Activated CD4-positive, alpha-beta T cell treated with anti-CD3 and anti-CD28 coated beads for 36 hours (primary cell): ENCODE results near the gene TYW5. TPM values are rescaled to one million over a fixed set of nuclear protein-coding genes. Genes with fewer than 3 reads are reported as not detected.

Experiments
- ATAC-seq: fragments of 200-7000 bp; cut with Tn5 transposase; one replicate; pipeline ENCODE4 v1.10.0; 2021; ENCODE audit warnings: mild to moderate bottlenecking, moderate library complexity
- CTCF ChIA-PET: fragments of 350-600 bp; sonication (Branson Sonifier 250); formaldehyde crosslinking; loops from one replicate; lab custom pipeline; 2021; ENCODE audit warnings: antibody characterized with exemption; lab: Charles Lee
- POLR2A ChIA-PET: fragments of 350-600 bp; sonication (Branson Sonifier 250); formaldehyde crosslinking; loops from one replicate; lab custom pipeline; 2021; ENCODE audit warnings: antibody characterized with exemption, inconsistent platforms; lab: Charles Lee
- DNase-seq: peaks from one replicate; pipeline ENCODE4 v3.0.0-alpha.2; 2020
- H3K27ac Mint-ChIP-seq: one replicate; pipeline ENCODE4 v1.8.0; 2021; ENCODE audit warnings: mixed read lengths
- H3K27me3 Mint-ChIP-seq: one replicate; pipeline ENCODE4 v1.8.0; 2021; ENCODE audit warnings: mixed read lengths
- H3K36me3 Mint-ChIP-seq: one replicate; pipeline ENCODE4 v1.8.0; 2021; ENCODE audit warnings: low read depth, mixed read lengths
- H3K4me1 Mint-ChIP-seq: one replicate; pipeline ENCODE4 v1.8.0; 2021; ENCODE audit warnings: mixed read lengths
- H3K4me3 Mint-ChIP-seq: one replicate; pipeline ENCODE4 v1.8.0; 2021; ENCODE audit warnings: mild to moderate bottlenecking, moderate library complexity, mixed read lengths
- H3K9me3 Mint-ChIP-seq: one replicate; pipeline ENCODE4 v1.8.0; 2021; ENCODE audit warnings: low read depth, mixed read lengths
- intact Hi-C, 2 experiments: fragments of 100-400 bp; cut with DNase I in 1 of 2; cut with micrococcal nuclease in 1 of 2; formaldehyde crosslinking; loops; one replicate each; pipeline versions ENCODE4 v1.14.2 to v1.15.1; 2022 to 2024; cut with DNase I, micrococcal nuclease
- total RNA-seq, 2 experiments: library from RNA; stranded (reverse); gene quantifications; one replicate each; pipeline ENCODE4 v1.2.3, GENCODE V29; 2021

The TYW5 gene
- total RNA-seq, 2 experiments from 2014 or later: 9.6 to 10.1 TPM

DNA sequence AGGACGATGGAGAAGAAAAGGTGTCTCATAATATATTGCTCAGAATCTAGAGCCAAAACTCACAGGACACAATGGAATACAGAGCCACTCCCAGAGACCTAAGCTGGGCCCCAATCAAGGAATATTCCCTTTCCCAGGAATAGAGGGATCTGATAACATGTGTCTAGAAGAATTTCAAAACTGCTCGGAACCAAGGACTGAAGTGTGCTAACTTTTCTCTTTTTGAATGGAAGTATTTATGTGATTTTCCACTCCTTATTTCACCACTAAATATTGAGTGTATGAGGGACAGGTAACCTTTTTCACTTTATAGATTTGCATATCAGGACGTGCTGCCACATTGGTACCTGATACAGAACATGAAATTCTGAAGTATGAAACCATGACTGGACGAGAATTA, 53.3 kb downstream of the TYW5 start:
- CTCF ChIA-PET: interaction anchor here (1.2 kb wide), 1 partner anchor 41 kb away, joined by 5 read pairs; no protein-coding TSS in a partner anchor
- intact Hi-C loops: no loop called here
- H3K36me3 Mint-ChIP-seq: no peaks in the 10 kb centered on the region
- no peak overlapping the region for H3K4me3 Mint-ChIP-seq
- POLR2A ChIA-PET: no interaction called here
- H3K9me3 Mint-ChIP-seq: no peaks in the 10 kb centered on the region
- peaks cover 4% of the 10 kb centered on the region for H3K27me3 Mint-ChIP-seq
- no peak for ATAC-seq
- no peak for DNase-seq
- H3K27ac Mint-ChIP-seq: no peak overlapping the region
- no peaks in the 10 kb centered on the region for H3K4me1 Mint-ChIP-seq

DNA sequence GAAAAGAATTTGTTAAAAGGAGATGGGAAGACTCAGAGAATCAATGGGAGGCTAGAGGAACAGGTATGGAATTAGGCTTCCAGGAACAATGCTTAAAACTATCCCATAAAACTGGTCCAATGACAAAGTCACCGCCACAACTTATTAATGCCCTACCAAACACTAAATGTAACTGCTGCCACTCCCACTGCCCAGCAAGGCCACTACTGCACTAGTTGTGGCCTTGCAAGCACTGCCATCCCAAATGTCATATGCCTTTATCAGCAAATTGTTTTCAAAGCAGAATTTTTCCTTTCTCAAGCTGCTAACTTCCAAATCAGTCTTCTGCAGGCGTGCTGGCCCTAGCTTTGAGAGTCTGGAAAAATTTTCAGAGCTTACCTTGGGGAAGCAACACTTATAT, 58.7 kb downstream of the TYW5 start:
- ChIA-PET POLR2A (no interaction called here), CTCF (interaction anchor here (1.1 to 1.2 kb wide), 2 partner anchors 9 to 157 kb away, joined by 3 to 7 read pairs; no protein-coding TSS in a partner anchor)
- H3K4me1 Mint-ChIP-seq: no peaks in the 10 kb centered on the region
- no peaks in the 10 kb centered on the region for H3K36me3 Mint-ChIP-seq
- no peak overlapping the region for H3K27ac Mint-ChIP-seq
- peaks cover 2% of the 10 kb centered on the region for H3K27me3 Mint-ChIP-seq
- ATAC-seq: no peak
- intact Hi-C loops: no loop called here
- DNase-seq: no peak
- no peaks in the 10 kb centered on the region for H3K9me3 Mint-ChIP-seq
- no peak overlapping the region for H3K4me3 Mint-ChIP-seq

DNA sequence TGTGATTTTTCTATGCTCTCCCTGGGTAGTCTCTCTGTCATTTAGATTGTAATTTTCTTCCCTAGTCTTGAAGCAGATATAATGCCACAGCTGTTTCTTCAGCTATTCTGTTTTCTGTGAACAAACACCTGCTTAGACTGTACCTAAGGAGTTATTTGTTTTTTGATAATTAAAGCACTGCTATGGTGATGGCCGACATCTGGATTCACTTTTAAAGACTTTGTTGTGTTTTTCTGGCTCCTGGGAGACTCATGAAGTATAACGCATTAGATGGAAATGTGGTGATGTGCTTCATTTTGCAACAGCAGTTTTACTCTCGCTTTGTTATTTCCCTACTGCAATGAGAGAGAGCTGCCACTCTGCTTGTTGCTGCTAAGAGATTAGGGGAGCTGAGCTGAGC, 59.9 kb downstream of the TYW5 start:
- no peak overlapping the region for H3K27ac Mint-ChIP-seq
- H3K4me1 Mint-ChIP-seq: no peaks in the 10 kb centered on the region
- H3K36me3 Mint-ChIP-seq: no peaks in the 10 kb centered on the region
- H3K4me3 Mint-ChIP-seq: no peak overlapping the region
- ATAC-seq (no peak), DNase-seq (no peak)
- intact Hi-C loops: no loop called here
- ChIA-PET POLR2A (no interaction called here), CTCF (interaction anchor here (0.5 to 0.6 kb wide), 2 partner anchors 144 to 267 kb away, joined by 3 to 4 read pairs; no protein-coding TSS in a partner anchor)
- H3K27me3 Mint-ChIP-seq: peaks cover 2% of the 10 kb centered on the region
- H3K9me3 Mint-ChIP-seq: no peaks in the 10 kb centered on the region

GRCh38 chr2:199883474-199884212, 71.6 kb downstream of the TYW5 start:
- intact Hi-C loops: no loop called here
- POLR2A ChIA-PET: no interaction called here
- DNase-seq (peak; percentile 18), ATAC-seq (peak; percentile 26)
- Mint-ChIP-seq H3K27ac (no peak overlapping the region), H3K4me1 (peaks cover 6% of the 10 kb centered on the region), H3K9me3 (peaks cover 7% of the 10 kb centered on the region), H3K4me3 (no peak overlapping the region), H3K36me3 (no peaks in the 10 kb centered on the region), H3K27me3 (peaks cover 23% of the 10 kb centered on the region)
- CTCF ChIA-PET: no interaction called here

DNA sequence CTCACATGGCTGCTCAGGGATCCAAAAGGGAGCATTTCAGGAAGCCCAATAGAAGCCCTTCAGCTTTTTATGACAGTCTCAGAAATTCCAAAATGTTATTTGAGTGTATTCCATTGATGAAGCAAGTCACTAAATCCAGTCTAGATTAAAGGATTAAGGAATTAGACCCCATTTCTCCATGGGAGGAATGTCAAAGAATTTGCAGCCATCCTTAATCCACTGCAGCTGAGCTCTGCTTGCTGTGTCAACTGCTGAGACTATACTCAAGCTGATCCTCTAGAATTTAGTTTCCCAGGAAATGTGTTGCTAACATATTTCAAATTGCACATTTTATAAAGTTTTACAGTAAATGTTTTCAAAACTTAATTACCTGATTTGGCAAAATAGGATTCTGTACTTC, 72.6 kb downstream of the TYW5 start:
- Mint-ChIP-seq H3K4me3 (no peak overlapping the region), H3K27me3 (peaks cover 22% of the 10 kb centered on the region), H3K4me1 (peaks cover 6% of the 10 kb centered on the region), H3K9me3 (peaks cover 7% of the 10 kb centered on the region), H3K36me3 (no peaks in the 10 kb centered on the region), H3K27ac (no peak overlapping the region)
- DNase-seq: no peak
- ATAC-seq: no peak
- ChIA-PET CTCF (interaction anchor here (0.6 to 1.0 kb wide), 3 partner anchors 11 to 21 kb away, joined by 3 to 4 read pairs (median 3); no protein-coding TSS in a partner anchor), POLR2A (no interaction called here)
- intact Hi-C loops: no loop called here

Other genes with a start within 250 kb of the TYW5 start
- gene FTCDNL1, start 104.3 kb downstream of the TYW5 start, total RNA-seq: 1 to 10 TPM; 3.8 to 4.3 TPM
- gene C2orf69, start 44.2 kb downstream of the TYW5 start, total RNA-seq: 10 to 100 TPM; 12.4 to 15.3 TPM
- 10 to 100 TPM; 26.1 to 27.5 TPM for gene MAIP1, start 91 bp upstream of the TYW5 start, total RNA-seq